Activated T-helper 2 cell treated with anti-CD3 and anti-CD28 coated beads, Interferon-gamma antibody, Interleukin-2, Interleukin-4, amounts not matched to agents 10 μg/mL and 5 μg/mL and 100 μg/mL, durations not matched to agents 14 hours and 24 hours and 36 hours (primary cell): ENCODE results near the gene GLIPR1L2. TPM values are rescaled to one million over a fixed set of nuclear protein-coding genes. Genes with fewer than 3 reads are reported as not detected.
"Not testable (repeated sequence)": the region's sequence is repeated elsewhere in the genome, so short reads cannot be mapped to it uniquely, and the experiment has no call there.

ENCODE experiments used
- DNase-seq: peaks from one replicate; pipeline ENCODE4 v3.0.0; 2021; ENCODE audit warnings: low spot score
- H3K27ac Mint-ChIP-seq: one replicate; pipeline ENCODE4 v1.8.0; 2021; ENCODE audit warnings: mixed read lengths
- H3K27me3 Mint-ChIP-seq: one replicate; pipeline ENCODE4 v1.8.0; 2021; ENCODE audit warnings: low read depth, mixed read lengths
- H3K36me3 Mint-ChIP-seq: one replicate; pipeline ENCODE4 v1.8.0; 2021; ENCODE audit warnings: low read depth, mixed read lengths
- H3K4me1 Mint-ChIP-seq: one replicate; pipeline ENCODE4 v1.8.0; 2021; ENCODE audit warnings: low read depth, mixed read lengths
- H3K4me3 Mint-ChIP-seq: one replicate; pipeline ENCODE4 v1.8.0; 2021; ENCODE audit warnings: low read depth, mild to moderate bottlenecking, moderate library complexity, mixed read lengths
- H3K9me3 Mint-ChIP-seq: one replicate; pipeline ENCODE4 v1.8.0; 2021; ENCODE audit warnings: mixed read lengths
- intact Hi-C: fragments of 100-400 bp; cut with micrococcal nuclease; formaldehyde crosslinking; loops from one replicate; pipeline ENCODE4 v1.15.1; 2023
- total RNA-seq: library from RNA; stranded (reverse); gene quantifications from 2 replicates; pipeline ENCODE4 v1.2.3, GENCODE V29; 2022

GLIPR1L2 gene
- not detected in 2 replicates for total RNA-seq

GRCh38 chr12:75390899-75391538, at the start of gene GLIPR1L2:
GLIPR1L2 (plus strand) TSS chr12:75391089; CDS start chr12:75391117, 28 bp downstream.
- Mint-ChIP-seq H3K9me3 (no peaks in the 10 kb centered on the region), H3K4me1 (peaks cover 27% of the 10 kb centered on the region), H3K36me3 (no peaks in the 10 kb centered on the region), H3K4me3 (peak within 1 kb of the TSS; percentile 87), H3K27me3 (no peaks in the 10 kb centered on the region), H3K27ac (peak within 1 kb of the TSS; percentile 86)
- intact Hi-C loops, result loop anchor here (1.0 to 5.0 kb wide), 5 partner anchors 44 to 694 kb away; partner anchors contain the start of genes GLIPR1, GLIPR1L1, KRR1 and NAP1L1
- DNase-seq, result peak; percentile 82

- no peak for DNase-seq
- Mint-ChIP-seq H3K9me3 (peaks cover 2% of the 10 kb centered on the region), H3K4me1 (peaks cover 28% of the 10 kb centered on the region), H3K27ac (no peak overlapping the region), H3K36me3 (no peaks in the 10 kb centered on the region), H3K27me3 (peaks cover 43% of the 10 kb centered on the region), H3K4me3 (no peak overlapping the region)
- intact Hi-C loops, result no loop called here
Measured at GRCh38 chr12:75341873-75342272, 49.0 kb upstream of the GLIPR1L2 start.

- Mint-ChIP-seq H3K4me3 (no peak overlapping the region), H3K9me3 (peaks cover 4% of the 10 kb centered on the region)
- intact Hi-C loops, result loop anchor here (5.0 kb wide), 1 partner anchor 47 kb away; the partner anchor contains the start of gene GLIPR1L2
Measured at GRCh38 chr12:75345531-75345930, 45.4 kb upstream of the GLIPR1L2 start.

GRCh38 chr12:75346215-75346614, 44.7 kb upstream of the GLIPR1L2 start:
- not testable (repeated sequence) for H3K36me3 Mint-ChIP-seq, H3K4me3 Mint-ChIP-seq, H3K9me3 Mint-ChIP-seq
- peaks cover 33% of the 10 kb centered on the region for H3K27me3 Mint-ChIP-seq
- peaks cover 26% of the 10 kb centered on the region for H3K4me1 Mint-ChIP-seq
- intact Hi-C loops, result loop anchor here (1.0 to 5.0 kb wide), 2 partner anchors 46 to 132 kb away; partner anchors contain the start of gene GLIPR1L2
- peak; percentile 28 for DNase-seq
- peak overlapping the region; percentile 49 for H3K27ac Mint-ChIP-seq

More at GRCh38 chr12:75345531-75345930, 45.4 kb upstream of the GLIPR1L2 start:
- no peak overlapping the region for H3K27ac Mint-ChIP-seq
- DNase-seq, result no peak
- H3K4me1 Mint-ChIP-seq, result peaks cover 24% of the 10 kb centered on the region
- no peaks in the 10 kb centered on the region for H3K36me3 Mint-ChIP-seq
- peaks cover 37% of the 10 kb centered on the region for H3K27me3 Mint-ChIP-seq

GRCh38 chr12:75349946-75350345, 40.9 kb upstream of the GLIPR1L2 start:
- H3K4me1 Mint-ChIP-seq, result peaks cover 15% of the 10 kb centered on the region
- DNase-seq, result no peak
- intact Hi-C loops, result loop anchor here (5.0 kb wide), 1 partner anchor 42 kb away; the partner anchor contains the start of gene GLIPR1L2
- peaks cover 23% of the 10 kb centered on the region for H3K9me3 Mint-ChIP-seq
- H3K36me3 Mint-ChIP-seq, result peaks cover 3% of the 10 kb centered on the region
- H3K4me3 Mint-ChIP-seq, result no peak overlapping the region
- peaks cover 23% of the 10 kb centered on the region for H3K27me3 Mint-ChIP-seq
- H3K27ac Mint-ChIP-seq, result no peak overlapping the region

GRCh38 chr12:75350413-75350812, 40.5 kb upstream of the GLIPR1L2 start:
- Mint-ChIP-seq H3K9me3 (peaks cover 26% of the 10 kb centered on the region), H3K27ac (no peak overlapping the region), H3K4me1 (peaks cover 14% of the 10 kb centered on the region), H3K36me3 (peaks cover 3% of the 10 kb centered on the region), H3K4me3 (no peak overlapping the region), H3K27me3 (peaks cover 22% of the 10 kb centered on the region)
- no peak for DNase-seq
- intact Hi-C loops, result no loop called here

- intact Hi-C loops, result no loop called here
- H3K27ac Mint-ChIP-seq, result no peak overlapping the region
Measured at GRCh38 chr12:75354011-75354410, 36.9 kb upstream of the GLIPR1L2 start.

GRCh38 chr12:75360920-75361319, 30.0 kb upstream of the GLIPR1L2 start:
- Mint-ChIP-seq H3K4me3 (no peak overlapping the region), H3K9me3 (peaks cover 3% of the 10 kb centered on the region), H3K4me1 (peaks cover 10% of the 10 kb centered on the region), H3K27me3 (peaks cover 3% of the 10 kb centered on the region), H3K36me3 (no peaks in the 10 kb centered on the region), H3K27ac (no peak overlapping the region)
- no peak for DNase-seq
- intact Hi-C loops, result no loop called here

More at GRCh38 chr12:75354011-75354410, 36.9 kb upstream of the GLIPR1L2 start:
- peaks cover 3% of the 10 kb centered on the region for H3K36me3 Mint-ChIP-seq
- H3K4me1 Mint-ChIP-seq, result peaks cover 4% of the 10 kb centered on the region
- peaks cover 22% of the 10 kb centered on the region for H3K9me3 Mint-ChIP-seq
- no peak overlapping the region for H3K4me3 Mint-ChIP-seq
- no peak for DNase-seq
- peaks cover 12% of the 10 kb centered on the region for H3K27me3 Mint-ChIP-seq

- intact Hi-C loops, result no loop called here
- H3K4me1 Mint-ChIP-seq, result peaks cover 14% of the 10 kb centered on the region
- H3K27ac Mint-ChIP-seq, result no peak overlapping the region
Measured at GRCh38 chr12:75361408-75361807, 29.5 kb upstream of the GLIPR1L2 start.

GRCh38 chr12:75364919-75365318, 26.0 kb upstream of the GLIPR1L2 start:
- Mint-ChIP-seq H3K9me3 (peaks cover 3% of the 10 kb centered on the region), H3K4me3 (no peak overlapping the region), H3K27me3 (peaks cover 3% of the 10 kb centered on the region), H3K4me1 (peaks cover 17% of the 10 kb centered on the region), H3K27ac (no peak overlapping the region), H3K36me3 (no peaks in the 10 kb centered on the region)
- DNase-seq, result no peak
- intact Hi-C loops, result no loop called here

More at GRCh38 chr12:75361408-75361807, 29.5 kb upstream of the GLIPR1L2 start:
- no peak for DNase-seq
- peaks cover 3% of the 10 kb centered on the region for H3K9me3 Mint-ChIP-seq
- no peaks in the 10 kb centered on the region for H3K36me3 Mint-ChIP-seq
- no peak overlapping the region for H3K4me3 Mint-ChIP-seq
- peaks cover 3% of the 10 kb centered on the region for H3K27me3 Mint-ChIP-seq

GRCh38 chr12:75366629-75367028, 24.3 kb upstream of the GLIPR1L2 start:
- H3K36me3 Mint-ChIP-seq, result no peaks in the 10 kb centered on the region
- intact Hi-C loops, result no loop called here
- H3K4me1 Mint-ChIP-seq, result peaks cover 8% of the 10 kb centered on the region
- no peaks in the 10 kb centered on the region for H3K9me3 Mint-ChIP-seq
- no peak overlapping the region for H3K4me3 Mint-ChIP-seq
- H3K27ac Mint-ChIP-seq, result no peak overlapping the region
- DNase-seq, result no peak
- peaks cover 3% of the 10 kb centered on the region for H3K27me3 Mint-ChIP-seq

GRCh38 chr12:75374971-75375370, 15.9 kb upstream of the GLIPR1L2 start:
- Mint-ChIP-seq H3K4me1 (no peaks in the 10 kb centered on the region), H3K36me3 (no peaks in the 10 kb centered on the region), H3K9me3 (no peaks in the 10 kb centered on the region), H3K4me3 (no peak overlapping the region), H3K27ac (no peak overlapping the region), H3K27me3 (no peaks in the 10 kb centered on the region)
- no peak for DNase-seq
- intact Hi-C loops, result no loop called here

- Mint-ChIP-seq H3K9me3 (no peaks in the 10 kb centered on the region), H3K4me3 (no peak overlapping the region), H3K36me3 (no peaks in the 10 kb centered on the region), H3K4me1 (no peaks in the 10 kb centered on the region), H3K27ac (no peak overlapping the region), H3K27me3 (no peaks in the 10 kb centered on the region)
- DNase-seq, result no peak
- intact Hi-C loops, result no loop called here
Measured at GRCh38 chr12:75378354-75378753, 12.5 kb upstream of the GLIPR1L2 start.
